Transverse colon (tissue), 4 donors: ENCODE data around the gene TRIM33.

Experiments used
- CTCF ChIP-seq, 5 experiments: fragments of 200-600 bp in 3 of 5; fragments of 450-650 bp in 2 of 5; sonication (generic) in 3 of 5; IDR thresholded peaks; 1 replicate in 2 of 5; 2 replicates in 3 of 5; pipeline ENCODE4 v1.5.1; 2016 to 2017; ENCODE audit warnings: antibody characterized with exemption in 5 of 5, inconsistent platforms in 3 of 5, mild to moderate bottlenecking in 2 of 5, moderate library complexity in 1 of 5
- EP300 ChIP-seq: sonication (generic); formaldehyde crosslinking; IDR thresholded peaks from one replicate; pipeline ENCODE4 v1.6.1; 2017; ENCODE audit warnings: antibody characterized with exemption, low read depth
- POLR2AphosphoS5 ChIP-seq, 3 donors: sonication (generic); formaldehyde crosslinking; IDR thresholded peaks; one replicate each; pipeline ENCODE4 v1.6.1; 2016; ENCODE audit warnings: antibody characterized with exemption in 3 of 3

- no peak for TF ChIP-seq EP300
- TF ChIP-seq CTCF (IDR thresholded peaks at IDR 0.05), result no peak
- no peak for TF ChIP-seq POLR2AphosphoS5 (IDR thresholded peaks at IDR 0.05)
Measured at GRCh38 chr1:114495486-114495885, 15.5 kb downstream of the TRIM33 start.
